Fibroblast of lung (primary cell): ENCODE results near the gene FEZ2. TPM values are rescaled to one million over a fixed set of nuclear protein-coding genes. Genes with fewer than 3 reads are reported as not detected.

Experiments used
- DNase-seq, 2 donors: peaks; one replicate each; pipeline versions ENCODE4 v3.0.0 to v3.0.0-alpha.2; 2010; ENCODE audit warnings: low read depth in 2 of 2
- H2AFZ ChIP-seq: 2 replicates; pipeline ENCODE4 v1.5.1; 2012; ENCODE audit warnings: low read length, control low read depth, inconsistent platforms
- H3K27ac ChIP-seq: 2 replicates; pipeline ENCODE4 v1.5.1; 2011; ENCODE audit warnings: low read length, control low read depth; ENCODE audit not compliant: insufficient read depth
- H3K27me3 ChIP-seq: 2 replicates; pipeline ENCODE4 v1.5.1; 2011; ENCODE audit warnings: mild to moderate bottlenecking, low read length; ENCODE audit not compliant: control insufficient read depth, insufficient read depth
- H3K36me3 ChIP-seq: 2 replicates; pipeline ENCODE4 v1.5.1; 2011; ENCODE audit warnings: low read length; ENCODE audit not compliant: control insufficient read depth, insufficient read depth
- H3K4me1 ChIP-seq: 2 replicates; pipeline ENCODE4 v1.5.1; 2011; ENCODE audit warnings: low read length; ENCODE audit not compliant: control insufficient read depth, insufficient read depth; ENCODE audit errors: extremely low read depth
- H3K4me2 ChIP-seq: 2 replicates; pipeline ENCODE4 v1.5.1; 2011; ENCODE audit warnings: low read length, control low read depth; ENCODE audit not compliant: insufficient read depth; ENCODE audit errors: extremely low read depth
- H3K4me3 ChIP-seq, 4 experiments: fragments of 200-600 bp in 1 of 4; sonication (generic) in 1 of 4; replicated peaks in 1 of 4; 2 replicates each; pipeline ENCODE4 v1.5.1; 2011 to 2016; ENCODE audit warnings: low read length in 4 of 4, low read depth in 3 of 4, mild to moderate bottlenecking in 3 of 4, control low read depth in 2 of 4, inconsistent platforms in 1 of 4, mixed read lengths in 1 of 4; ENCODE audit not compliant: insufficient read depth in 1 of 4; ENCODE audit errors: control extremely low read depth in 1 of 4
- H3K79me2 ChIP-seq: 2 replicates; pipeline ENCODE4 v1.5.1; 2012; ENCODE audit warnings: mild to moderate bottlenecking, low read length, inconsistent platforms; ENCODE audit not compliant: control insufficient read depth, insufficient read depth
- H3K9ac ChIP-seq: 2 replicates; pipeline ENCODE4 v1.5.1; 2011; ENCODE audit warnings: mild to moderate bottlenecking, low read length, control low read depth; ENCODE audit not compliant: insufficient read depth
- H3K9me3 ChIP-seq: 2 replicates; pipeline ENCODE4 v1.5.1; 2012; ENCODE audit warnings: low read depth, low read length; ENCODE audit not compliant: control insufficient read depth, insufficient read depth
- H4K20me1 ChIP-seq: 2 replicates; pipeline ENCODE4 v1.5.1; 2011; ENCODE audit warnings: low read length; ENCODE audit not compliant: control insufficient read depth, insufficient read depth; ENCODE audit errors: extremely low read depth
- CTCF ChIP-seq, 2 donors: IDR thresholded peaks in 1 of 2; conservative IDR thresholded peaks in 1 of 2; 1 replicate in 1 of 2; 2 replicates in 1 of 2; pipeline ENCODE4 v1.5.1; 2011 to 2012; ENCODE audit warnings: low read length in 2 of 2, control low read depth in 1 of 2, inconsistent platforms in 1 of 2, low read depth in 1 of 2, mild to moderate bottlenecking in 1 of 2
- EZH2 ChIP-seq: IDR thresholded peaks from 2 replicates; pipeline ENCODE4 v1.5.1; 2012; ENCODE audit warnings: low read length, control low read depth, mild to moderate bottlenecking; ENCODE audit errors: missing control alignments
- polyA plus RNA-seq, 2 donors: library from polyadenylated mRNA; depleted of rRNA in 1 of 2; stranded (reverse) in 1 of 2; unstranded in 1 of 2; fragments of >200 nt; gene quantifications; 2 replicates each; pipeline ENCODE4 v1.2.1, GENCODE V29; 2011 to 2012; ENCODE audit warnings: missing spikeins in 1 of 2
- total RNA-seq: library from RNA; depleted of rRNA; stranded (reverse); fragments of >200 nt; gene quantifications from 2 replicates; pipeline ENCODE4 v1.2.1, GENCODE V29; 2014

FEZ2 gene
- total and polyA plus RNA-seq, 2 donors (not counting 1 experiment from before 2014, with no cell fraction given): 64.7 to 86.9 TPM

GRCh38 chr2:36550006-36550405, 48.0 kb downstream of the FEZ2 start:
- DNase-seq: no peak
- Histone ChIP-seq H3K27ac (no peak overlapping the region), H3K4me2 (no peak overlapping the region), H4K20me1 (no peaks in the 10 kb centered on the region), H3K27me3 (no peaks in the 10 kb centered on the region), H3K4me3 (no peak overlapping the region), H3K79me2 (no peaks in the 10 kb centered on the region), H3K36me3 (peaks cover 8% of the 10 kb centered on the region), H2AFZ (no peak overlapping the region), H3K9me3 (no peaks in the 10 kb centered on the region), H3K4me1 (no peaks in the 10 kb centered on the region), H3K9ac (no peak overlapping the region)
- TF ChIP-seq EZH2: no peak
- no peak for TF ChIP-seq CTCF (conservative IDR thresholded peaks at IDR 0.05 in 1 of 2, IDR thresholded peaks at IDR 0.05 in 1 of 2; ENCODE audit: low read depth in 1 of 2, low read length in 2 of 2)

DNA sequence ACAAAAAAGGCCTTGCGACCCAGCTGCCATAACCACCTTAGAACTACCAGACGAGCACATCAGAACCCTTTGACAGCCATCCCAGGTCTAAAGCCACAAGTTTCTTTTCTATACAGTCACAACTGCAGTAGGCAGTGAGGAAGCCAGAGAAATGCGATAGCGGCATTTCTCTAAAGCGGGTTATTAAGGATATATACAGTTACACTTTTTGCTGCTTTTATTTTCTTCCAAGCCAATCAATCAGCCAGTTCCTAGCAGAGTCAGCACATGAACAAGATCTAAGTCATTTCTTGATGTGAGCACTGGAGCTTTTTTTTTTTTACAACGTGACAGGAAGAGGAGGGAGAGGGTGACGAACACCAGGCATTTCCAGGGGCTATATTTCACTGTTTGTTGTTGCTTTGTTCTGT, 48.8 kb downstream of the FEZ2 start:
- H3K9me3 ChIP-seq: no peaks in the 10 kb centered on the region
- H3K36me3 ChIP-seq: peaks cover 9% of the 10 kb centered on the region
- no peak overlapping the region for H3K4me3 ChIP-seq
- peak; percentile 38 to 43 for DNase-seq
- H2AFZ ChIP-seq: no peak overlapping the region
- no peak overlapping the region for H3K4me2 ChIP-seq
- no peaks in the 10 kb centered on the region for H3K27me3 ChIP-seq
- H3K4me1 ChIP-seq: no peaks in the 10 kb centered on the region
- H3K79me2 ChIP-seq: no peaks in the 10 kb centered on the region
- no peaks in the 10 kb centered on the region for H4K20me1 ChIP-seq
- no peak overlapping the region for H3K9ac ChIP-seq
- TF ChIP-seq CTCF (conservative IDR thresholded peaks at IDR 0.05 in 1 of 2, IDR thresholded peaks at IDR 0.05 in 1 of 2; ENCODE audit: low read depth in 1 of 2, low read length in 2 of 2) (no peak), EZH2 (no peak)
- peak overlapping the region; percentile 43 for H3K27ac ChIP-seq

GRCh38 chr2:36547906-36548305, 50.1 kb downstream of the FEZ2 start:
- Histone ChIP-seq H3K79me2 (no peaks in the 10 kb centered on the region), H3K4me3 (no peak overlapping the region), H3K27ac (no peak overlapping the region), H3K9me3 (no peaks in the 10 kb centered on the region), H3K4me1 (no peaks in the 10 kb centered on the region), H3K27me3 (no peaks in the 10 kb centered on the region), H3K9ac (no peak overlapping the region), H3K4me2 (no peak overlapping the region), H3K36me3 (peaks cover 11% of the 10 kb centered on the region), H2AFZ (no peak overlapping the region), H4K20me1 (no peaks in the 10 kb centered on the region)
- TF ChIP-seq EZH2 (no peak), CTCF (conservative IDR thresholded peaks at IDR 0.05 in 1 of 2, IDR thresholded peaks at IDR 0.05 in 1 of 2; ENCODE audit: low read depth in 1 of 2, low read length in 2 of 2) (no peak)
- DNase-seq: no peak
